HG03103 (cell line): Measurements from ENCODE around the gene KCTD16.

Experiments
- ATAC-seq: cut with Tn5 transposase; IDR thresholded peaks from one replicate; pipeline ENCODE4 v1.9.1; 2021; ENCODE audit warnings: low read depth; ENCODE audit not compliant: unreplicated experiment

KCTD16 gene

GRCh38 chr5:144487207-144487606, 316.5 kb downstream of the KCTD16 start:
- ATAC-seq, result no peak

DNA sequence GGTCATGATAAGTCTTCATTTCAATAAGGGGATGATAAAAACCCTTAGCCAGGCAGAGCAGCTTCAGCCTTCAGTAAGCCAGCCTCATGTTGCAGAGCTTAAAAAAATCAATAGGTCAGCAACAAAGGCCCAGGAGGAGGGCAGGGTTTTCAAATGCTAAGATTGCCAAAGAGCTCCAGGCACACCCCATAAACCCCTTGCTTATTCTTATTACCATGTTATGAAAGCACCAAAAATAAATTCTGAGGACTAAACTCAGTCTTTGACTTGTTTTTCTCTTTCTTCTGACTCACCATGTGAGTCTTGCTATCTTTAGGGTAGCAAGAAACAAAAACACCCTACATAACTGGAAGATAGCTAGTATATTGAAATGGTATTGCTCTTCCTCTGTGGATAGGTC, 317.1 kb downstream of the KCTD16 start:
- ATAC-seq, result no peak

DNA sequence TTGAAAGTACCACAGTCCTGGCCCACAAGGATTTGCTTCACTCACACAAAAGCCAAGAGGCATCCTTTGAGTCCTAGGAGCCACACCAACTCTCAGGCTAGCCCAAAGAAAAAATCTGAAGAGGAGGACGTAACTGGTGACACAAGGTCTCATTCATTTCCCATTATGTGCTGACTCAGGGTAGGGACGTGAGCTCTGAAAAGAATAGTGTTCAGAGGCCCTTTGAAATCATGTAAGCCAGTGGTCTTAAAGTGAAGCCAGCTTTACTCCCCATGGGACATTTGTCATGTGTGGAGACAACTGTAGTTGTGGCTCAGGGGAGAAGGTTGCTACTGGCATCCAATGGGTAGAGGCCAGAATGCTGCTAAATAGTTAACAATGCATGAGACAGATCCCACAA, 332.4 kb downstream of the KCTD16 start:
- ATAC-seq, result no peak

DNA sequence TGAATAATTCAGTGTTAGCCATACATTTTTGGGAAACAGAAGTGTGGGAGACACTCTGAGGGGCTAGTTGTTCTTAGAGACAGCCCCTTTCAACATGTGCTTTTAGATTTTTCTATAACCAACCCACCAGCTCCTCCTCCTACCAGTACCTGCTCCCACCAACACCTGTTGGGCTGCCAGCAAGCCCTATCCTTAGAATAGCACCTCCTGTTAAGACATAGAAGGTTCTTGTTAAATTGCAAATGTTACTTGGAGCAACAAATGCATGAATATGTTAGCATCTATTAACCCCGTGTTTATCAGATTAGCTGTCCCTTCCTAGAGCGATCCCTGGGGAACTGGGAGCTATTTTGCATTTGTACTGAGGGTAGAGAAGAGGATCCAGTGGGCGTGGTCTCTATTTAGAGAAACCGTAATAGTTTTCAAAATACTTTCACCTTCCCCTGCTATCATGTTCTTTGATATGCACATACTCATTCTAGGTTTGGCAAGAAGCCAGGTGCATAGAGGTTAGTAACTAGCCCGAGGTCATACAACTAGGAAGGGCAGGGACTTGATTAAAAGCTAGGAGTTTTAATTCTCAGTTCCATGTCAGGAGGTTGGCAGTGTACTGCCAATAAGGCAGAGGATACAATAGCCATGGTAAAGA, 334.4 kb downstream of the KCTD16 start:
- ATAC-seq, result no peak

- no peak for ATAC-seq
Measured at GRCh38 chr5:144510845-144511579, 340.3 kb downstream of the KCTD16 start.

GRCh38 chr5:144511580-144512072, 341.0 kb downstream of the KCTD16 start:
- no peak for ATAC-seq

GRCh38 chr5:144522698-144523097, 352.0 kb downstream of the KCTD16 start:
- no peak for ATAC-seq

GRCh38 chr5:144525000-144525399, 354.3 kb downstream of the KCTD16 start:
- ATAC-seq, result no peak

- no peak for ATAC-seq
Measured at GRCh38 chr5:144531188-144531587, 360.5 kb downstream of the KCTD16 start.
